Cardiac fibroblast (primary cell): ENCODE results near the gene METTL17.

ENCODE experiments used
- DNase-seq, 2 donors: peaks; one replicate each; pipeline versions ENCODE4 v3.0.0 to v3.0.0-alpha.2; 2010; ENCODE audit warnings: low read depth in 2 of 2
- H3K4me3 ChIP-seq, 2 donors: replicated peaks in 1 of 2; 1 replicate in 1 of 2; 2 replicates in 1 of 2; pipeline ENCODE4 v1.5.1; 2011; ENCODE audit warnings: low read depth in 2 of 2, low read length in 2 of 2, mild to moderate bottlenecking in 2 of 2, moderate library complexity in 1 of 2
- CTCF ChIP-seq: IDR thresholded peaks from one replicate; pipeline ENCODE4 v1.5.1; 2011; ENCODE audit warnings: low read depth, mild to moderate bottlenecking, low read length, inconsistent platforms

METTL17 gene

GRCh38 chr14:21041676-21042433 is 52.1 kb downstream of the METTL17 start, which contains the start of gene RNASE7:
TSS of gene RNASE7 (plus strand) at chr14:21042362. CDS start at chr14:21042993, 631 bp downstream.
- no peak for TF ChIP-seq CTCF
- H3K4me3 ChIP-seq: no peak within 1 kb of the TSS
- DNase-seq: peak; percentile 36 to 46

GRCh38 chr14:21042918-21043317 is 53.1 kb downstream of the METTL17 start:
- DNase-seq: no peak
- TF ChIP-seq CTCF: no peak
- no peak overlapping the region for H3K4me3 ChIP-seq

GRCh38 chr14:21043387-21043973 is 53.7 kb downstream of the METTL17 start:
- no peak for TF ChIP-seq CTCF
- no peak for DNase-seq
- H3K4me3 ChIP-seq: no peak overlapping the region

GRCh38 chr14:21043974-21044618 is 54.3 kb downstream of the METTL17 start:
- no peak overlapping the region for H3K4me3 ChIP-seq
- no peak for DNase-seq
- TF ChIP-seq CTCF: no peak
